SK-N-MC (cell line): ENCODE data around the gene ECSIT.

Source experiments
- EZH2 ChIP-seq: fragments of 200-600 bp; sonication (generic); IDR thresholded peaks from one replicate; pipeline ENCODE4 v1.6.1; 2017; ENCODE audit warnings: antibody characterized with exemption
- POLR2AphosphoS5 ChIP-seq: IDR thresholded peaks from 2 replicates; pipeline ENCODE4 v1.6.1; 2012; ENCODE audit warnings: mild to moderate bottlenecking, low read depth, low read length, borderline replicate concordance

GRCh38 chr19:11560404-11561051, 31.6 kb upstream of the ECSIT start:
- no peak for TF ChIP-seq EZH2
- no peak for TF ChIP-seq POLR2AphosphoS5
